Upper lobe of left lung (tissue), 6 donors: Measurements from ENCODE around the gene CHP2. TPM values are rescaled to one million over a fixed set of nuclear protein-coding genes. Genes with fewer than 3 reads are reported as not detected.
A peak's percentile ranks its signal among the peaks of the same experiment; 100 is the strongest.

Experiments
- ATAC-seq, 2 donors: fragments of 200-7000 bp; cut with Tn5 transposase; one replicate each; pipeline ENCODE4 v1.9.1; 2022; ENCODE audit warnings: mild to moderate bottlenecking in 2 of 2, moderate library complexity in 2 of 2; ENCODE audit not compliant: low FRiP score in 2 of 2
- DNase-seq, 2 donors: peaks; one replicate each; pipeline ENCODE4 v3.0.0-alpha.2; 2019 to 2020
- H3K27ac ChIP-seq, 4 donors: fragments of 200-600 bp; sonication (generic); one replicate each; pipeline ENCODE4 v1.5.1; 2016 to 2019
- H3K27me3 ChIP-seq, 4 donors: fragments of 200-600 bp; sonication (generic); one replicate each; pipeline ENCODE4 v1.5.1; 2017 to 2019
- H3K36me3 ChIP-seq, 4 donors: fragments of 200-600 bp; sonication (generic); one replicate each; pipeline ENCODE4 v1.5.1; 2016 to 2019
- H3K4me1 ChIP-seq, 4 donors: fragments of 200-600 bp; sonication (generic); one replicate each; pipeline ENCODE4 v1.5.1; 2018 to 2019
- H3K4me3 ChIP-seq, 4 donors: fragments of 200-600 bp; sonication (generic); one replicate each; pipeline ENCODE4 v1.5.1; 2017 to 2019; ENCODE audit warnings: mild to moderate bottlenecking in 2 of 4, moderate library complexity in 1 of 4
- H3K9me3 ChIP-seq, 4 donors: fragments of 200-600 bp; sonication (generic); one replicate each; pipeline ENCODE4 v1.5.1; 2018 to 2019
- CTCF ChIP-seq, 6 experiments: fragments of 450-650 bp in 4 of 6; fragments of 200-600 bp in 2 of 6; sonication (generic) in 2 of 6; IDR thresholded peaks; one replicate each; pipeline ENCODE4 v1.5.1; 2016 to 2019; ENCODE audit warnings: antibody characterized with exemption in 6 of 6
- EP300 ChIP-seq, 4 donors: sonication (generic); formaldehyde crosslinking; IDR thresholded peaks; one replicate each; pipeline ENCODE4 v1.5.1; 2017; ENCODE audit warnings: antibody characterized with exemption in 4 of 4, control low read depth in 2 of 4
- POLR2A ChIP-seq, 4 donors: fragments of 450-650 bp; IDR thresholded peaks; one replicate each; pipeline ENCODE4 v1.5.1; 2016 to 2017; ENCODE audit warnings: antibody characterized with exemption in 4 of 4, mild to moderate bottlenecking in 2 of 4
- POLR2AphosphoS5 ChIP-seq, 2 donors: sonication (generic); formaldehyde crosslinking; IDR thresholded peaks; one replicate each; pipeline ENCODE4 v1.5.1; 2017; ENCODE audit warnings: antibody characterized with exemption in 2 of 2
- WGBS, 2 donors: methylation state at CpG; one replicate each; pipeline ENCODE4 v1.1.5; 2017 to 2018; 5-methylcytosine and 5-hydroxymethylcytosine counted together
- total RNA-seq, 6 donors: library from RNA; depleted of rRNA in 4 of 6; stranded (reverse); fragments of >200 nt in 4 of 6; gene quantifications; one replicate each; pipeline versions ENCODE4 v1.1.0 to v1.2.1, GENCODE V29; 2016 to 2021
- donor health status: DM: no; HTN: no; CAD: no; lungs with moderate emphysema.
- donor health status: DM: no; HTN: yes; CAD: no; lungs with severe emphysema.

CHP2 gene
- 1 to 10 TPM in 1 of 6 donors, under 1 TPM in 1, not detected in 4; 0.20 to 5.2 TPM for total RNA-seq

- Histone ChIP-seq H3K27ac (no peak within 1 kb of the TSS), H3K27me3 (peaks cover 0 to 15% (median 12%) of the 10 kb centered on the region in 4 donors), H3K36me3 (no peaks in the 10 kb centered on the region), H3K4me3 (peak within 1 kb of the TSS in 3 of 4 donors; percentile 15 to 34 (median 25)), H3K4me1 (peaks cover 7 to 14% (median 9%) of the 10 kb centered on the region in 4 donors), H3K9me3 (no peaks in the 10 kb centered on the region)
- ATAC-seq, result peak in 1 of 2 donors; percentile 32
- WGBS, 2 donors, result 6 to 9% methylated on average over 37 to 40 of the region's 80 CpGs
- TF ChIP-seq POLR2A (IDR thresholded peaks at IDR 0.05) (no peak), POLR2AphosphoS5 (IDR thresholded peaks at IDR 0.05) (no peak), CTCF (IDR thresholded peaks at IDR 0.05) (no peak), EP300 (IDR thresholded peaks at IDR 0.05) (no peak)
- DNase-seq, result peak in 1 of 2 donors; percentile 86
Observed at GRCh38 chr16:23754594-23755483, at the start of gene CHP2. CHP2 (plus strand) TSS chr16:23755026; CDS start chr16:23755050, 24 bp downstream.

GRCh38 chr16:23705517-23705902 is 49.3 kb upstream of the CHP2 start:
- Histone ChIP-seq H3K4me3 (no peak overlapping the region), H3K9me3 (peaks cover 0 to 14% (median 10%) of the 10 kb centered on the region in 4 donors), H3K36me3 (no peaks in the 10 kb centered on the region), H3K4me1 (no peaks in the 10 kb centered on the region), H3K27ac (no peak overlapping the region), H3K27me3 (no peaks in the 10 kb centered on the region)
- DNase-seq (no peak), ATAC-seq (no peak)
- 79 to 80% methylated on average over 2 of the region's 2 CpGs for WGBS, 2 donors
- TF ChIP-seq POLR2A (IDR thresholded peaks at IDR 0.05), result no peak
- no peak for TF ChIP-seq POLR2AphosphoS5 (IDR thresholded peaks at IDR 0.05)
- TF ChIP-seq EP300 (IDR thresholded peaks at IDR 0.05), result no peak
- TF ChIP-seq CTCF (IDR thresholded peaks at IDR 0.05), result no peak

- TF ChIP-seq CTCF (IDR thresholded peaks at IDR 0.05) (no peak), POLR2A (IDR thresholded peaks at IDR 0.05) (no peak), EP300 (IDR thresholded peaks at IDR 0.05) (no peak), POLR2AphosphoS5 (IDR thresholded peaks at IDR 0.05) (no peak)
- DNase-seq, result no peak
- Histone ChIP-seq H3K9me3 (peaks cover 0 to 14% (median 11%) of the 10 kb centered on the region in 4 donors), H3K27ac (no peak overlapping the region), H3K4me3 (no peak overlapping the region), H3K4me1 (no peaks in the 10 kb centered on the region), H3K27me3 (no peaks in the 10 kb centered on the region), H3K36me3 (no peaks in the 10 kb centered on the region)
- no peak for ATAC-seq
- WGBS, 2 donors, result 86% methylated on average over 4 of the region's 4 CpGs; no CpG with 5 or more reads in 1 of the 2 donors
Observed at GRCh38 chr16:23706439-23706838, 48.4 kb upstream of the CHP2 start.

- H3K4me3 ChIP-seq, result no peak overlapping the region
- ATAC-seq (no peak), DNase-seq (no peak)
- TF ChIP-seq CTCF (IDR thresholded peaks at IDR 0.05), result no peak
- H3K27me3 ChIP-seq, result peaks cover 0 to 14% (median 3%) of the 10 kb centered on the region in 4 donors
- H3K4me1 ChIP-seq, result peaks cover 0 to 5% (median 2%) of the 10 kb centered on the region in 4 donors
- peaks cover 0 to 14% (median 10%) of the 10 kb centered on the region in 4 donors for H3K9me3 ChIP-seq
- no peaks in the 10 kb centered on the region for H3K36me3 ChIP-seq
- no peak overlapping the region for H3K27ac ChIP-seq
Observed at GRCh38 chr16:23709536-23709935, 45.3 kb upstream of the CHP2 start.
